K562 (cell line): ENCODE results near the gene MCM7. TPM values are rescaled to one million over a fixed set of nuclear protein-coding genes. Genes with fewer than 3 reads are reported as not detected.

Source experiments
- CBFB ChIP-seq: sonication (generic); formaldehyde crosslinking; IDR thresholded peaks from 2 replicates; pipeline ENCODE4 v1.4.0; 2020; ENCODE audit warnings: mild to moderate bottlenecking, missing genetic modification reagents
- CBX8 ChIP-seq: fragments of 200-600 bp; sonication (generic); IDR thresholded peaks from 2 replicates; pipeline ENCODE4 v1.6.1; 2012; ENCODE audit warnings: borderline replicate concordance, mixed run types, low read depth, mild to moderate bottlenecking, moderate library complexity, mixed read lengths, low read length, control low read depth, inconsistent platforms; ENCODE audit not compliant: poor library complexity, severe bottlenecking; ENCODE audit errors: extremely low read depth
- JUND ChIP-seq, 2 experiments: IDR thresholded peaks; 2 replicates in 1 of 2; 3 replicates in 1 of 2; pipeline ENCODE4 v1.6.1; 2011; ENCODE audit warnings: borderline replicate concordance in 2 of 2, low read depth in 2 of 2, low read length in 2 of 2, improper control_type of control experiment in 1 of 2, missing biosample characterization in 1 of 2, missing genetic modification characterization in 1 of 2, missing genetic modification reagents in 1 of 2
- MEF2A ChIP-seq: IDR thresholded peaks from 2 replicates; pipeline ENCODE4 v1.6.1; 2011; ENCODE audit warnings: low read depth, mild to moderate bottlenecking, low read length, moderate library complexity; ENCODE audit not compliant: control insufficient read depth
- TAF1 ChIP-seq: IDR thresholded peaks from 2 replicates; pipeline ENCODE4 v1.6.1; 2011; ENCODE audit warnings: mild to moderate bottlenecking, low read length, moderate library complexity; ENCODE audit not compliant: insufficient read depth, control insufficient read depth, severe bottlenecking; ENCODE audit errors: extremely low read depth
- TBP ChIP-seq: optimal IDR thresholded peaks from 2 replicates; pipeline ENCODE3; 2011; ENCODE audit warnings: low read depth, low read length, improper control_type of control experiment
- TRIM25 ChIP-seq: fragments of 450-650 bp; IDR thresholded peaks from 2 replicates; pipeline ENCODE4 v1.7.0; 2016; ENCODE audit warnings: borderline replicate concordance
- ZNF395 ChIP-seq: fragments of 200-800 bp; sonication (Bioruptor generic); IDR thresholded peaks from 2 replicates; pipeline ENCODE4 v1.6.1; 2017; ENCODE audit warnings: missing genetic modification characterization, missing compliant biosample characterization
- ZNF57 ChIP-seq: fragments of 450-650 bp; formaldehyde crosslinking; IDR thresholded peaks from 2 replicates; pipeline ENCODE4 v1.4.0; 2020; ENCODE audit warnings: mild to moderate bottlenecking, moderate library complexity
- polyA plus RNA-seq, 8 experiments: library from polyadenylated mRNA; depleted of rRNA in 4 of 8; stranded (reverse) in 5 of 8; unstranded in 3 of 8; fragments of >200 nt; fragmentation: Nextera tagmentation in 2 of 8; fragmentation: Illumina TruSeq in 1 of 8; extraction: Ambion mirVana in 2 of 8; extraction: Trizol in 1 of 8; gene quantifications; 2 replicates each; pipeline versions ENCODE4 v1.2.1 to v1.2.3, GENCODE V29; 2011 to 2014; ENCODE audit warnings: inconsistent platforms in 1 of 8, missing spikeins in 1 of 8
- total RNA-seq, 7 experiments: library from RNA; depleted of rRNA in 6 of 7; stranded (reverse); fragments of >200 nt in 6 of 7; fragmentation: Illumina TruSeq in 2 of 7; extraction: Trizol in 2 of 7; gene quantifications; 2 replicates each; pipeline versions ENCODE4 v1.2.1 to v1.2.3, GENCODE V29; 2011 to 2021; ENCODE audit warnings: low replicate concordance in 1 of 7
- TF ChIP-seq, protein P1 (sequence below): fragments of 450-650 bp; IDR thresholded peaks from 2 replicates; pipeline ENCODE4 v1.6.1; 2018; ENCODE audit not compliant: partially characterized antibody
- TF ChIP-seq, protein P2 (sequence below): fragments of 250-450 bp; sonication (Bioruptor Pico); IDR thresholded peaks from 2 replicates; pipeline ENCODE4 v1.5.0; 2022; ENCODE audit warnings: mild to moderate bottlenecking
- TF ChIP-seq, protein P3 (sequence below): fragments of 450-650 bp; IDR thresholded peaks from 2 replicates; pipeline ENCODE4 v1.6.1; 2016; ENCODE audit warnings: mild to moderate bottlenecking

The MCM7 gene
- total and polyA plus RNA-seq, 9 of the 15 experiments (the other 6 are each of a cell fraction or from before 2014, with no cell fraction given), result 329 to 856 (median 437) TPM

DNA sequence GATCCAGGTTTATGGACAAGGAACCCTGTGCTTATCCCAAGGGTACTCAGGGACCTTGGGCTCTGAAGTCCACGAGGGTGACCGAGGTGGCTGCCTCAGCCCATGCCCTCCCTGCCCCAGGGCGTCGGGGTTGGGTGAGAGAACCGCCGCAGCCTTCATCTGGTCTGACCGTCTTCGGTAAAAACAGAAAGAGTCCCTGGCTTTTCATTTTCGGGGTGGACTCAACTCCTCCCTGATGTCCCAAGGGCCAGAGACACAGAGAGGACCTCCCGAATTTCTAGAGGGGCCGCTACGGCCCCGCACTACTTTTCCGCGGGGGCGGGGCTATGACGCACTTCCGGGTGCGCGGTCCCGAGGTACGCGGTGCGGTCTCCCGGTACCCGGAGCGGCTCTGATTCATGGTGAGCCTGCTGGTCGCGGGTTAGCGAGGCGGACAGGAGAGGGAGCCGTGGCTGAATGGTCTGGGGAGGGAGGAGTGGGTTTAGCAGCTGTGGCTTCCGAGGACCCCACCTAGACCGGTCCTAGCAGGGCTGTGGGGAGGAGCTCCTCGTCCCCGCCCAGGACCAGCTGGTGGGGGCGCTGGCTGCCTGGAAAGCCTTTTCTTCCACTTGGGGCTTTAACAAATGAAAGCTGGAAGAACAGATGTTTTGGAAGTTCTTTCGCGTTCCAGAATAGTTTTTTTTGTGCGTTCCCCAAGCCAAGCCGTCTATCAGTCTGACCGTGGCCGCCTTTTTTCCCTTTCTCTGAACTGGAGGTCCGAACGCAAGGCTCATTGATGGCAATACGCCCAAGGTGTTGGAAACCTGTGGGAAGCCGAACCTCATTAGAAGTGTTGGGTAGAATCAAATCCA, 51.5 kb downstream of the MCM7 start, which contains the start of gene ZSCAN21 (continued):
- TF ChIP-seq, protein P1, sequence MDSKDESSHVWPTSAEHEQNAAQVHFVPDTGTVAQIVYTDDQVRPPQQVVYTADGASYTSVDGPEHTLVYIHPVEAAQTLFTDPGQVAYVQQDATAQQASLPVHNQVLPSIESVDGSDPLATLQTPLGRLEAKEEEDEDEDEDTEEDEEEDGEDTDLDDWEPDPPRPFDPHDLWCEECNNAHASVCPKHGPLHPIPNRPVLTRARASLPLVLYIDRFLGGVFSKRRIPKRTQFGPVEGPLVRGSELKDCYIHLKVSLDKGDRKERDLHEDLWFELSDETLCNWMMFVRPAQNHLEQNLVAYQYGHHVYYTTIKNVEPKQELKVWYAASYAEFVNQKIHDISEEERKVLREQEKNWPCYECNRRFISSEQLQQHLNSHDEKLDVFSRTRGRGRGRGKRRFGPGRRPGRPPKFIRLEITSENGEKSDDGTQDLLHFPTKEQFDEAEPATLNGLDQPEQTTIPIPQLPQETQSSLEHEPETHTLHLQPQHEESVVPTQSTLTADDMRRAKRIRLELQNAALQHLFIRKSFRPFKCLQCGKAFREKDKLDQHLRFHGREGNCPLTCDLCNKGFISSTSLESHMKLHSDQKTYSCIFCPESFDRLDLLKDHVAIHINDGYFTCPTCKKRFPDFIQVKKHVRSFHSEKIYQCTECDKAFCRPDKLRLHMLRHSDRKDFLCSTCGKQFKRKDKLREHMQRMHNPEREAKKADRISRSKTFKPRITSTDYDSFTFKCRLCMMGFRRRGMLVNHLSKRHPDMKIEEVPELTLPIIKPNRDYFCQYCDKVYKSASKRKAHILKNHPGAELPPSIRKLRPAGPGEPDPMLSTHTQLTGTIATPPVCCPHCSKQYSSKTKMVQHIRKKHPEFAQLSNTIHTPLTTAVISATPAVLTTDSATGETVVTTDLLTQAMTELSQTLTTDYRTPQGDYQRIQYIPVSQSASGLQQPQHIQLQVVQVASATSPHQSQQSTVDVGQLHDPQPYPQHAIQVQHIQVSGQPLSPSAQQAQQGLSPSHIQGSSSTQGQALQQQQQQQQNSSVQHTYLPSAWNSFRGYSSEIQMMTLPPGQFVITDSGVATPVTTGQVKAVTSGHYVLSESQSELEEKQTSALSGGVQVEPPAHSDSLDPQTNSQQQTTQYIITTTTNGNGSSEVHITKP, result peak; percentile 34
- TF ChIP-seq, protein P2, sequence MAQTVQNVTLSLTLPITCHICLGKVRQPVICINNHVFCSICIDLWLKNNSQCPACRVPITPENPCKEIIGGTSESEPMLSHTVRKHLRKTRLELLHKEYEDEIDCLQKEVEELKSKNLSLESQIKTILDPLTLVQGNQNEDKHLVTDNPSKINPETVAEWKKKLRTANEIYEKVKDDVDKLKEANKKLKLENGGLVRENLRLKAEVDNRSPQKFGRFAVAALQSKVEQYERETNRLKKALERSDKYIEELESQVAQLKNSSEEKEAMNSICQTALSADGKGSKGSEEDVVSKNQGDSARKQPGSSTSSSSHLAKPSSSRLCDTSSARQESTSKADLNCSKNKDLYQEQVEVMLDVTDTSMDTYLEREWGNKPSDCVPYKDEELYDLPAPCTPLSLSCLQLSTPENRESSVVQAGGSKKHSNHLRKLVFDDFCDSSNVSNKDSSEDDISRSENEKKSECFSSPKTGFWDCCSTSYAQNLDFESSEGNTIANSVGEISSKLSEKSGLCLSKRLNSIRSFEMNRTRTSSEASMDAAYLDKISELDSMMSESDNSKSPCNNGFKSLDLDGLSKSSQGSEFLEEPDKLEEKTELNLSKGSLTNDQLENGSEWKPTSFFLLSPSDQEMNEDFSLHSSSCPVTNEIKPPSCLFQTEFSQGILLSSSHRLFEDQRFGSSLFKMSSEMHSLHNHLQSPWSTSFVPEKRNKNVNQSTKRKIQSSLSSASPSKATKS (CRISPR knock-in tag), result no peak
- TF ChIP-seq TAF1 (peak; percentile 77), ZNF395 (CRISPR knock-in tag) (0 out of 2 replicates have a peak, but pooled peaks have one; percentile 62), JUND (IDR thresholded peaks at IDR 0.05; ENCODE audit: borderline replicate concordance, low read depth, low read length) (peak; percentile 52), JUND (tag; IDR thresholded peaks at IDR 0.05; ENCODE audit: borderline replicate concordance, low read depth, low read length) (no peak; the same call in 2 of the 3 replicates), TBP (peak; percentile 20), CBFB (CRISPR knock-in tag) (no peak), ZNF57 (CRISPR knock-in tag) (no peak), TRIM25 (no peak), MEF2A (no peak), CBX8 (no peak)
- TF ChIP-seq, protein P3, sequence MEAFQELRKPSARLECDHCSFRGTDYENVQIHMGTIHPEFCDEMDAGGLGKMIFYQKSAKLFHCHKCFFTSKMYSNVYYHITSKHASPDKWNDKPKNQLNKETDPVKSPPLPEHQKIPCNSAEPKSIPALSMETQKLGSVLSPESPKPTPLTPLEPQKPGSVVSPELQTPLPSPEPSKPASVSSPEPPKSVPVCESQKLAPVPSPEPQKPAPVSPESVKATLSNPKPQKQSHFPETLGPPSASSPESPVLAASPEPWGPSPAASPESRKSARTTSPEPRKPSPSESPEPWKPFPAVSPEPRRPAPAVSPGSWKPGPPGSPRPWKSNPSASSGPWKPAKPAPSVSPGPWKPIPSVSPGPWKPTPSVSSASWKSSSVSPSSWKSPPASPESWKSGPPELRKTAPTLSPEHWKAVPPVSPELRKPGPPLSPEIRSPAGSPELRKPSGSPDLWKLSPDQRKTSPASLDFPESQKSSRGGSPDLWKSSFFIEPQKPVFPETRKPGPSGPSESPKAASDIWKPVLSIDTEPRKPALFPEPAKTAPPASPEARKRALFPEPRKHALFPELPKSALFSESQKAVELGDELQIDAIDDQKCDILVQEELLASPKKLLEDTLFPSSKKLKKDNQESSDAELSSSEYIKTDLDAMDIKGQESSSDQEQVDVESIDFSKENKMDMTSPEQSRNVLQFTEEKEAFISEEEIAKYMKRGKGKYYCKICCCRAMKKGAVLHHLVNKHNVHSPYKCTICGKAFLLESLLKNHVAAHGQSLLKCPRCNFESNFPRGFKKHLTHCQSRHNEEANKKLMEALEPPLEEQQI, result no peak; the same call in 1 of the 2 replicates
